GM21528 (cell line): ENCODE results near the gene EEIG1.

ENCODE experiments used
- ATAC-seq: cut with Tn5 transposase; IDR thresholded peaks from one replicate; pipeline ENCODE4 v1.9.1; 2021; ENCODE audit warnings: mild to moderate bottlenecking, moderate library complexity; ENCODE audit not compliant: unreplicated experiment, low FRiP score

EEIG1 gene

GRCh38 chr9:127961613-127962155 is 19.1 kb downstream of the EEIG1 start:
- no peak for ATAC-seq

- ATAC-seq = no peak
These were observed 19.7 kb downstream of the EEIG1 start for GRCh38 chr9:127961155-127961490.

- ATAC-seq = no peak
These were observed 20.2 kb downstream of the EEIG1 start for GRCh38 chr9:127960410-127961154.

- ATAC-seq = no peak
These were observed 20.9 kb downstream of the EEIG1 start for GRCh38 chr9:127959841-127960409.

- ATAC-seq = no peak
These were observed 21.4 kb downstream of the EEIG1 start for GRCh38 chr9:127959398-127959797.

GRCh38 chr9:127958728-127959127 is 22.1 kb downstream of the EEIG1 start:
- ATAC-seq = no peak

GRCh38 chr9:127955294-127956015 is 25.3 kb downstream of the EEIG1 start:
- no peak for ATAC-seq

- no peak for ATAC-seq
These were observed 25.9 kb downstream of the EEIG1 start for GRCh38 chr9:127954831-127955293.

- no peak for ATAC-seq
These were observed 26.9 kb downstream of the EEIG1 start for GRCh38 chr9:127953768-127954505.

GRCh38 chr9:127953154-127953553 is 27.6 kb downstream of the EEIG1 start:
- ATAC-seq = no peak

- ATAC-seq = no peak
These were observed 30.1 kb downstream of the EEIG1 start for GRCh38 chr9:127950513-127951289.

GRCh38 chr9:127949827-127950512 is 30.8 kb downstream of the EEIG1 start:
- no peak for ATAC-seq

GRCh38 chr9:127947841-127948710 is 32.7 kb downstream of the EEIG1 start:
- ATAC-seq = no peak

GRCh38 chr9:127946728-127947127 is 34.1 kb downstream of the EEIG1 start:
- no peak for ATAC-seq

- ATAC-seq = no peak
These were observed 34.8 kb downstream of the EEIG1 start for GRCh38 chr9:127945942-127946341.

- no peak for ATAC-seq
These were observed 35.5 kb downstream of the EEIG1 start for GRCh38 chr9:127945338-127945737.

GRCh38 chr9:127944586-127945218 is 36.1 kb downstream of the EEIG1 start:
- no peak for ATAC-seq

- ATAC-seq = no peak
These were observed 37.1 kb downstream of the EEIG1 start for GRCh38 chr9:127943731-127944144.
